ENCODE results near the gene DOCK2. TPM values are rescaled to one million over a fixed set of nuclear protein-coding genes. Genes with fewer than 3 reads are reported as not detected.

DOCK2 gene
- total RNA-seq, 1 donor from 2014 or later, result 6.3 TPM

GRCh38 chr5:169897481-169897880 lies 260.4 kb downstream of the DOCK2 start:
- DNase-seq, result no peak
- intact Hi-C loops (cut with DNase I), result no loop called here
- ATAC-seq (ENCODE audit: poor library complexity), result no peak

- ATAC-seq (ENCODE audit: poor library complexity) (no peak), DNase-seq (no peak)
- intact Hi-C loops (cut with DNase I), result no loop called here
Observed at GRCh38 chr5:169901896-169902295, 264.8 kb downstream of the DOCK2 start.

GRCh38 chr5:169904059-169904458 lies 267.0 kb downstream of the DOCK2 start:
- DNase-seq (no peak), ATAC-seq (ENCODE audit: poor library complexity) (peak; percentile 38)
- intact Hi-C loops (cut with DNase I), result no loop called here

GRCh38 chr5:169904508-169904907 lies 267.4 kb downstream of the DOCK2 start:
- ATAC-seq (ENCODE audit: poor library complexity) (no peak), DNase-seq (no peak)
- intact Hi-C loops (cut with DNase I), result no loop called here

GRCh38 chr5:169905017-169905416 lies 267.9 kb downstream of the DOCK2 start:
- no peak for ATAC-seq (ENCODE audit: poor library complexity)
- intact Hi-C loops (cut with DNase I), result no loop called here
- no peak for DNase-seq

- ATAC-seq (ENCODE audit: poor library complexity) (peak; percentile 80), DNase-seq (no peak)
- intact Hi-C loops (cut with DNase I), result no loop called here
Observed at GRCh38 chr5:169906745-169907649, 269.9 kb downstream of the DOCK2 start.

- DNase-seq (no peak), ATAC-seq (ENCODE audit: poor library complexity) (no peak)
- intact Hi-C loops (cut with DNase I), result no loop called here
Observed at GRCh38 chr5:169908864-169909263, 271.8 kb downstream of the DOCK2 start.

- no peak for DNase-seq
- ATAC-seq (ENCODE audit: poor library complexity), result no peak
- intact Hi-C loops (cut with DNase I), result no loop called here
Observed at GRCh38 chr5:169909945-169910344, 272.9 kb downstream of the DOCK2 start.

GRCh38 chr5:169910393-169910792 lies 273.3 kb downstream of the DOCK2 start:
- intact Hi-C loops (cut with DNase I), result no loop called here
- ATAC-seq (ENCODE audit: poor library complexity) (no peak), DNase-seq (no peak)

GRCh38 chr5:169911448-169912212 lies 274.6 kb downstream of the DOCK2 start:
- intact Hi-C loops (cut with DNase I), result no loop called here
- ATAC-seq (ENCODE audit: poor library complexity), result no peak
- no peak for DNase-seq

- ATAC-seq (ENCODE audit: poor library complexity) (peak; percentile 72), DNase-seq (no peak)
- intact Hi-C loops (cut with DNase I), result no loop called here
Observed at GRCh38 chr5:169913479-169913878, 276.4 kb downstream of the DOCK2 start.

GRCh38 chr5:169914766-169915165 lies 277.7 kb downstream of the DOCK2 start:
- DNase-seq (peak; percentile 72), ATAC-seq (ENCODE audit: poor library complexity) (peak; percentile 79)
- intact Hi-C loops (cut with DNase I), result no loop called here

GRCh38 chr5:169917500-169917899 lies 280.4 kb downstream of the DOCK2 start:
- DNase-seq (no peak), ATAC-seq (ENCODE audit: poor library complexity) (no peak)
- intact Hi-C loops (cut with DNase I), result no loop called here

GRCh38 chr5:169918228-169918627 lies 281.2 kb downstream of the DOCK2 start:
- ATAC-seq (ENCODE audit: poor library complexity) (no peak), DNase-seq (no peak)
- intact Hi-C loops (cut with DNase I), result no loop called here

GRCh38 chr5:169920474-169920873 lies 283.4 kb downstream of the DOCK2 start:
- ATAC-seq (ENCODE audit: poor library complexity) (no peak), DNase-seq (no peak)
- intact Hi-C loops (cut with DNase I), result no loop called here

- ATAC-seq (ENCODE audit: poor library complexity) (no peak), DNase-seq (no peak)
- intact Hi-C loops (cut with DNase I), result no loop called here
Observed at GRCh38 chr5:169921384-169921783, 284.3 kb downstream of the DOCK2 start.

GRCh38 chr5:169921949-169922348 lies 284.9 kb downstream of the DOCK2 start:
- ATAC-seq (ENCODE audit: poor library complexity) (no peak), DNase-seq (no peak)
- intact Hi-C loops (cut with DNase I), result no loop called here

- DNase-seq (no peak), ATAC-seq (ENCODE audit: poor library complexity) (no peak)
- intact Hi-C loops (cut with DNase I), result no loop called here
Observed at GRCh38 chr5:169922474-169922873, 285.4 kb downstream of the DOCK2 start.

GRCh38 chr5:169923988-169924387 lies 286.9 kb downstream of the DOCK2 start:
- no peak for DNase-seq
- intact Hi-C loops (cut with DNase I), result no loop called here
- no peak for ATAC-seq (ENCODE audit: poor library complexity)

GRCh38 chr5:169933127-169933526 lies 296.1 kb downstream of the DOCK2 start:
- ATAC-seq (ENCODE audit: poor library complexity) (no peak), DNase-seq (no peak)
- intact Hi-C loops (cut with DNase I), result no loop called here

All from Right ventricle myocardium superior (tissue), 1 donor.